Measurements from ENCODE around the gene BRMS1L.

GRCh38 chr14:35810963-35811362 lies 15.2 kb upstream of the BRMS1L start:
- no peak for TF ChIP-seq CTCF (IDR thresholded peaks at IDR 0.05)
- no peak for TF ChIP-seq POLR2A (IDR thresholded peaks at IDR 0.05)

All from right lobe of liver (tissue), 4 donors.